Occipital lobe (tissue), 2 donors: Measurements from ENCODE around the gene PPFIA3. TPM values are rescaled to one million over a fixed set of nuclear protein-coding genes. Genes with fewer than 3 reads are reported as not detected.

Experiments used
- DNase-seq: peaks from one replicate; lab custom pipeline; 2025; lab: John Stamatoyannopoulos, UW
- total RNA-seq: library from RNA; depleted of rRNA; stranded (reverse); fragments of >200 nt; gene quantifications from one replicate; pipeline ENCODE4 v1.2.3, GENCODE V29; 2014

Gene PPFIA3
- total RNA-seq, 1 donor from 2014 or later, result 35.9 TPM

DNA sequence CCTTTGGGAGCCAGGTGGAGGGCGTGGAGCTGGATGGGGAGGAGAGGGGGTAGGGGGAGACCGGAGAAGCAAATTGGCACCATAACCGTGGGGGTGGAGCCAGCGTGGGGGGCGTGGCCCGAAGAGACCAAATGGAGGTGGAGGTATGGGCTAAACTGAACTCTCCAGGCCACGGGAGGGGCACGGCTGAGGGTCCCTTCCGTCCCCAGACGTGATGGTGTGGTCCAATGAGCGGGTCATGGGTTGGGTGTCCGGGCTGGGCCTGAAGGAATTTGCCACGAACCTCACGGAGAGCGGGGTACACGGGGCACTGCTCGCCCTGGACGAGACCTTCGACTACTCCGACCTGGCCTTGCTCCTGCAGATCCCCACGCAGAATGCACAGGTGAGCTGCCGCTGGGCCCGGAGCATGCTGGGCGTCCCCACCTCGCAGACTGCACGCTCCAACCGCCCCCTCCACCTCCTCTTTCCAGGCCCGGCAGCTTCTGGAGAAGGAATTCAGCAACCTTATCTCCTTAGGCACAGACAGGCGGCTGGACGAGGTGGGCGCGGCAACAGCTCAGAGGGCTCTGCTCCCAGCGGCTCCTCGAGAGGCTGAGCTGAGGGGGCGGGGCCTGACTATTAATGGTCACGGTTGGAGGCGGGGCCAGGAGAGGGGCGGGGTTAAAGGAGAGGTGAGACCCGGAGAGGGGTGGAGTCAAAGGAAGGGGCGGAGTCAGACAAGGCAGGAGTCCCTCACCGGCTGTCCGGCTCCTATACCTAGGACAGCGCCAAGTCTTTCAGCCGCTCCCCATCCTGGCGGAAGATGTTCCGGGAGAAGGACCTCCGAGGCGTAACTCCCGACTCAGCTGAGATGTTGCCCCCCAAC is 29.7 kb downstream of the PPFIA3 start:
- peak; percentile 80 for DNase-seq

DNA sequence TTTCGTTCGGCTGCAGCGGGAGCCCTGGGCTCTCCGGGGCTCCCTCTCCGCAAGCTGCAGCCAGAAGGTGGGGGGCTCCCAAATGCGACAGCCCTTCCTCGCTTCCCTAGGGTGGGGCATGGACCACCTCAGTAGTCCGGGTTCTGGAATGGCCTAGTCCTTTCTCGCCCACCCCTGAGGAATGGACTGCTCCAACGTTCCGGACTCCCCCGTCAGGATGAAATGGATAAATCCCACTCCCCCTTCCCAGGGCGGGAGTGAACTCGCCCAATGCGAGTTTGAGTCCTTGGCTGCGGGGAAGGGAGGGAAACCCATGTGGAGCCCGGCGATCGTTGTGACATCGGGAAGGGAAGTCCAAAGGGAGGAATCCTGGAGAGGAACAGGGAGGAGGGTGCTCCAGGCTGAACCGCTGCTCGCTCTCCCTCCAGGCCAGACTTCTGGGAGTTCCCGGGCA is 30.3 kb downstream of the PPFIA3 start:
- DNase-seq, result peak; percentile 75

DNA sequence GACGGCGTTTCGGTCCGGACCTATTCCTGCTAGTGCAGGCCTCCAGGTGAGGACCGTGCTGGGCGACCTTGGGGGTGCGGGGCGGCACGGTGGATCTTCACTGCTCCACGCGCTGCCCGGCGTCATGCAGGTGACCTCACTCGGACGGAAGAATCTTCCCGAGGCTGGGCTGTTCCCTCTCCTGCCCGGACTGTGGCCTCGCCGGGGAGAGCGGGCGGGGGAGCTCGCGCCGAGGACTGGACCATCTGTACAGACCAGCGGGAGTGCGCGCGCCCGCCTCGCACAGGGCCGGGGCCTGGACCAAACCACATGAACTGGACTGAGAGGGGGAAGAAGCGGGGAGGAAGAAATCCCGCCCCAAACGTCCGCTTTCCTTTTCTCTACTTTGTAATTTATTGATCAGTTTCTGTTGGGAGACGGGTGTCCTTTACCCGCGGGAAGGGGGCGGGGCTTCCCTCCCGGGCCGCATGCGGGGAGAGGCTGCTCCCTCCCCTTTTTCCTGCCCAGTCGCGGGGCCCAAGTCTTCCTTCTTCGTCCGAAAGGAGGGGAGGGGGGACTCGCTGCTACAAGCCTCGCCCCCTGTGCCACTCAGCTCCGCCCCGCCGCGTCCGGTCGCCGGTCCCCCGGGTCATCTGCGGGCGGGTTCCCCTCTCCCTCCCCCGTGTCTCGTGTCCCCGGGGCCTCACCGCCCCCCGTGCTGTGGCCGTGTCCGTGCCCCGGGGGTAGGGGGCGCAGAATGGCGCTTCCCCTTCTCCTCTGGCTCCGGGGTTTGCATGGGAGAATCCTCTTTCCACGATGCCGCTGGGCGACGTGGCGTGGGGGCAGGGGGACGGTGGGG is 31.0 kb downstream of the PPFIA3 start:
- DNase-seq, result peak; percentile 75

DNA sequence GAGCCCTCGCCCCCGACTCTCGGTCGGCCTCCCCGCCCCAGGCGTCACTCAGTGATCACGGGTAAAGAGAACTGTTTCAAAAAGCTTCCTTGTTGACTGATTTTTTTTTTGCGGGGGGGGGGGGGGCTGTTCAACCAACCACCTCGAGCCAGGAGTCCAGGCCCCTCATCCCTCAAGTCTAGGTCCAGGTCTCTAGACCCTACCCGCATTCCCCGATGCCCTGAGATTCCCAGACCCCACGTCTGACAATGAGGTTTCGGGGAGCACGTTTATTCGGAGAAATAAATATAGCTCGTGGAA is 31.6 kb downstream of the PPFIA3 start:
- no peak for DNase-seq

DNA sequence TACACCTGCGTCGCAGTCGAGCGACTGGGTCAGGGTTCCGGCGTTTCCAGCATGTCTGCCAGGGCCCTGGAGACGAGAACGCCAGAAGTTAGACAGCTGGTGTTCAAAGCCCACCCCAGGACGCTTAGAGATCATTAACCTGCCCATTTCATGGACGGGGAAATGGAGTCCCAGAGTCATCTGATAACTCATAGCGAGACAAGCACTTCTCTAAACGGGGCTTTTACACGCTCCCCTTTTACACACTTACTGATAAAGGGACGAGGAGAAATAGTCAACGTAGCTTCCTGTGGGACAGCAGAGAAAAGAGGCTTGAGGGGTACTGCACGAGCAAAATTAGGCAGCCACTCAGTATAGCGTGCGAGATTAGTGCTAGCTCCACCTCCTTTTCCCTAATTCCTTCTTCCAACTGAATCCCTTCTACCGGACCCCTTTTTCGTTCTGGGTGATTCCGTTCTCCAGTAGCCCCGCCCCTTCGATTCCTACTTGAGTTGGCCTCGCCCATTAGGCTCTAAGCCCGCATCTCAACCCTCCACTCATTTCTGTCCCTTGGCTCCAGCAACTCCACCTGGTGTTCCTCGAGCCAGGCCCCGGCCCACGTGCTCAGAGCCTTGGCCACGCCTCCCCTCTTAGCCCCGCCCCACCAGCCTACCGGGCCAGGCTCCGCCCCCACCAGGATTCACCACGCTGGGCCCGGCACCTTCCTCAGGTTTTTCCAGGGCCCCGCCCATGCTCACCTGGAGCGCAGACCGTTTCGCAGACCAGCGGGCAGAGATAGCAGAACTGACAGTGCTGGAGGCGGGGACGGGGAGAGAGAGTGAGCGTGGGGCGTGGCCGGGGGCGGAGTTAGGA is 32.1 kb downstream of the PPFIA3 start:
- no peak for DNase-seq

DNA sequence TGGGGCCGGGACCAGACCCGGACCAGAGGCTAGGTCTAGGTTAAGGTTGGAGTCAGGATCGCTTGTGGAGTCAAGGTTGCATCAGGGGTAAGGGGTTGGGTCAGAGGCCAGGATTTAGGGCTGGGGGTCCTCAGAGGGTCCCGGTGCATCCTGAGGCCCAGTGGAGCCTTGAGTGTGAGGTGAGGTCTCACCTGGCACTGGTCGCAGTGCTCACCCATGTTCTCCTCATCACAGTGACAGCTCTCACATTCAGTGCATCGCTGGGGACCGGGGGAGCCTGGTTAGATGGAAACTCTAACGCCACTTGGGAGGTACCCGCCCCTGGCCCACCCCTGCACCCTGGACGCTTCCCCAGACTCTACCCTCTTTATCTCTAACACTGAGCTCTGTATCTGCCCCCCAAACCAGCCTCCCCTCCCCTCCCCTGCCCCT is 32.8 kb downstream of the PPFIA3 start:
- no peak for DNase-seq

DNA sequence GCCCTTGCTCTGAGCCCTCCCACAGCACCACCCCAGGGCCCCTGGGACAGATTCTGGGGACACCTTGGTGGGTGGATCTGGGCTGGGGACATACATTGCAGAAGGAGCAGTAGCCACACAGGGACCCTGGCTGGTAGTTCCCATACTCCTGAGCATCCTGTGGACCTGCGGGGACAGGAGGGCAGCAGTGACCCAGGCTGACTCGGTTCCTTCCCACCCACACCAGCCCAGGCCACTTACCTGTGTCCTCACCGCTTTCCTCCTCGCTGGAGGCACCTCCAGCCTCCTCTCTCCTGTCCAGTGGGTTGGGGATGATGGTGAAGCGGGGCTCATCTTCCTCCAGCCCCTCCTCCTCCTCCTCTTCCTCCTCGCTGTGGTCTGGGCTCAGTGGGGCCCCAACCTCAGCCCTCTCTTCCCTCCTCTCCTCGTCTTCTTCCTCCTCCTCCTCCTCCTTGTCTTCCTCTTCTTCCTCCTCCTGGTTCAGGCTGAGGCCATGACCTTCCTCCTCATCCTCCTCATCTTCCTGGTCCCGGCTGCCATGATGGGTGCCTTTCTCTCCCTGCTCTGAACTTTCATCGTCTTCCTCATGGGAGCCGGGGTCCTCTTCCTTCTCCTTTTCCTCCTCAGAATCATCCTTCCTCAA is 33.9 kb downstream of the PPFIA3 start:
- DNase-seq, result no peak

DNA sequence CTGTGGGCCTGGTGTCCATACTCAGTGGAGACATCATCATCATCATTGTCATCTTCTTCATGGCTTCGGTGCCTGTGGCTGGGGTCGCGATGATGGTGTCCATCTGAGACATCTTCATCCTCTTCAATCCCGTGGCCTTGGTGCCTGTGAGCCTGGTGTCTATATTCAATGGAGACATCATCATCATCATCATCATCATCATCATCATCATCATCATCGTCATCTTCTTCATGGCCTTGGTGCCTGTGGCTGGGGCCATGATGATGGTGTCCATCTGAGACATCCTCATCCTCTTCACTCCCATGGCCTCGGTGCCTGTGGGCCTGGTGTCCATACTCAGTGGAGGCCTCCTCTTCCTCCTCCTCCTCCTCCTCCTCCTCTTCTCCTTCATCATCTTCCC is 34.9 kb downstream of the PPFIA3 start:
- no peak for DNase-seq

DNA sequence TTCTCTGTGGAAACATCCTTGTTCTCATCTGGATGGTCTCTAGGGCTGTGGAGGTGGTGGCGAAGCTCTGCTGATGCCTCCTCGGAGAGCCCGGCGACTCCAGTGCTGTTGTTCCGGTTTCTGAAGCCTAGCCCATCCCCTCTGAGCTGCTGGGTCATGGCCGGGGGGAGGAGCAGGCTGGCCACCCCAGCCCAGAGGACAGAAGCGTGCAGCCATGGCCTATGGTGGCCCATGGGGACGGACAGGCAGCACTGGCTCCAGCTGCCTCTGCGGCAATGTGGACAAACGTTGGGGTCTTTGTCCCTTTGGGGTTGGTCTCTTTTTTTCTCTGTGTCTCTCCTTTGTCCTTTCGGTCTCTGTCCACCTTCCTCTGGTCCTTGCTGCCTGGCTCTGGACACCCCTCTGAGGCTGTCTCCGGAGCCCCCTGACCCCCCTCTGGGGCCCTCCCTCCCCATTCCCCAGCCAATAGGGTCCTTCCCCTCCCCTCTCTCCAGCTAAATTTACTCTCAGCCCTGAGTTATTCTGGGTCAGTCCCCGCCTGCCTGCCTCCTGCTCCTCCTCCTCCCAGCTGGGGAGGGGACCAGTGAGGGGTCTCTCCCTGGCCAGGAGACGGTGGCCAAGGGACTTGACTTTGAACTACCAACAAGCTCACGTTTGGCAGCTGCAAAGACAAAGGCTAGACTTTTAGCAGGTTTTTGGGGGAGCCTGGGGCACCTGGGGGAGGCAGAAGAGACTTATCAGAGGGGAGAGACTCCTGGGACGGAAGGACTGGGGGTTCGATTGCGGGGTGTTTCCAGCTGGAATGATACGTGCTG is 35.9 kb downstream of the PPFIA3 start, which contains the start of gene HRC:
HRC (minus strand) TSS at position 392 of the 815 bp plus-strand sequence; CDS start at position 233, 159 bp downstream.
- no peak for DNase-seq

- DNase-seq, result no peak
These were observed 36.5 kb downstream of the PPFIA3 start for GRCh38 chr19:49155820-49156346.

- DNase-seq, result peak; percentile 60
These were observed 38.3 kb downstream of the PPFIA3 start, which contains the start of gene TRPM4 for GRCh38 chr19:49157445-49158224. Gene TRPM4 (plus strand): TSS chr19:49157792. CDS start chr19:49157867, 75 bp downstream.

- DNase-seq, result no peak
These were observed 41.3 kb downstream of the PPFIA3 start for GRCh38 chr19:49160450-49161189.

- no peak for DNase-seq
These were observed 42.6 kb downstream of the PPFIA3 start for GRCh38 chr19:49161987-49162386.

DNA sequence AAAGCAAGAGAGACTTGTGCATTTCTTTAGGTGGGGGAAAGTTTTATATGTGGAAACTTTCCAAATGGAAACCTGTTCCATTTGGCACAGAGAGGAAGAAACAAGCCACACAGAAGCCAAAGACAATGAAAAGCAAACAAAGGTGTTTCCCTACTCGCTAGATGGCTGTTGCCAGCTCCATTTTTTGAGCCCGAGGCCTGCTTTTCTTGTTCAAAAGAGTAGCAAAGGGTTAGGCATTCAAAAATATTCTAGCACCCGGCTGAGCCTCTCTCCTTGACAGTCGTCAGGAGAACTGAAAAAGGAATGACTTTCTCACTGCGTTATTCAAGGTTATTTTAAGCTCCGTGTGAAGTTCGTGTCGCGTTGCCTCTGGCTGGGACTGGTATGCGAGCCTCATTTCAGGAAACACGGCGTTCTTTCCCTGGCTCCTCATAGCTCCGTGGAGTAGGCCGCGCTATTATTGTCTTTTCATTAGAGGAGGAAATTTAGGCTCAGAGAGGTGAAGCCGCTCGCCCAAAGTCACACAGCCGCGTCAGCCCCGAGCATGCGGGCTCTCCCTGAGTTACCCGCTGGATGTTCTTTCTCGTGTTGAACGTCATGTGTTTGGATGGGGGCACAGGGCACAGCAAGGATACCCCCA is 45.9 kb downstream of the PPFIA3 start:
- peak; percentile 16 for DNase-seq

DNA sequence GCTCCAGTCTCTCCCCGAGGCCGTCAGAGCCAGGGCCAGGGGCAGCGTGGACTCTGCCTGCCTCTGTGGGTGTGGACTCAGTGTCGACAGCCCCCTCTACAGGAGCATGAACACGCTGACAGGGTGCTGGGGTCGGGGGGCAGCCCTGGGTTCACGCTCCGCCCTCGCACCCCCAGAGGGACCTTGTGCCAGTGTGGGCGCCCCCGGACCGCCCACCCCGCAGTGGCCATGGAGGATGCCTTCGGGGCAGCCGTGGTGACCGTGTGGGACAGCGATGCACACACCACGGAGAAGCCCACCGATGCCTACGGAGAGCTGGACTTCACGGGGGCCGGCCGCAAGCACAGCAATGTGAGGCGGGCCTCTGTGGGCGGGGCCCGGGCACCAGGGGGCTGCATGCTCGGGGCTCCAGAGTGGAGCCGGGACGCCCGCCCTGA is 46.5 kb downstream of the PPFIA3 start:
- DNase-seq, result no peak

DNA sequence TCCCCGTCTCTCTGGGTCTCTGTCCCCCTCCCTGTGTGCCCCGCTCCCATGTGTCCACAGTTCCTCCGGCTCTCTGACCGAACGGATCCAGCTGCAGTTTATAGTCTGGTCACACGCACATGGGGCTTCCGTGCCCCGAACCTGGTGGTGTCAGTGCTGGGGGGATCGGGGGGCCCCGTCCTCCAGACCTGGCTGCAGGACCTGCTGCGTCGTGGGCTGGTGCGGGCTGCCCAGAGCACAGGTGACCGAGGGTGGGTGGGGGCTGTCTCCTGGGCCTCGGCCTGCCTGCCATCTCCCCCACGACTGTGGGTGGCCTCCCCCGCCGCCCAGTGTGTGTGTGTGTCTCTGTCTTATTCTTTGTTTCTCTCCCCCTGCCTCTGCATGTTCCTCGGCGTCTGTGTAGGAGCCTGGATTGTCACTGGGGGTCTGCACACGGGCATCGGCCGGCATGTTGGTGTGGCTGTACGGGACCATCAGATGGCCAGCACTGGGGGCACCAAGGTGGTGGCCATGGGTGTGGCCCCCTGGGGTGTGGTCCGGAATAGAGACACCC is 48.6 kb downstream of the PPFIA3 start:
- DNase-seq, result no peak

- no peak for DNase-seq
These were observed 49.1 kb downstream of the PPFIA3 start for GRCh38 chr19:49168421-49168820.
